Smooth muscle cell (in vitro differentiated cells): Measurements from ENCODE around the gene ZSWIM3. TPM values are rescaled to one million over a fixed set of nuclear protein-coding genes. Genes with fewer than 3 reads are reported as not detected.

Experiments used
- DNase-seq: peaks from one replicate; lab custom pipeline; 2025; ENCODE audit not compliant: unreplicated experiment; lab: John Stamatoyannopoulos, UW
- H2AFZ ChIP-seq: fragments of 200-600 bp; sonication (generic); 2 replicates; pipeline ENCODE4 v1.6.0; 2016; ENCODE audit warnings: antibody characterized with exemption, low read depth, mild to moderate bottlenecking
- H3F3A ChIP-seq: fragments of 200-600 bp; sonication (generic); 2 replicates; pipeline ENCODE4 v1.6.0; 2017; ENCODE audit warnings: antibody characterized with exemption, low read depth
- H3K27ac ChIP-seq: fragments of 200-600 bp; sonication (generic); 2 replicates; pipeline ENCODE4 v1.5.1; 2016; ENCODE audit warnings: low read depth, mild to moderate bottlenecking
- H3K27me3 ChIP-seq: fragments of 200-600 bp; sonication (generic); 2 replicates; pipeline ENCODE4 v1.6.1; 2016; ENCODE audit warnings: low read depth, mild to moderate bottlenecking
- H3K36me3 ChIP-seq: fragments of 200-600 bp; sonication (generic); 2 replicates; pipeline ENCODE4 v1.5.1; 2016; ENCODE audit warnings: low read depth
- H3K4me1 ChIP-seq: fragments of 200-600 bp; sonication (generic); 2 replicates; pipeline ENCODE4 v1.5.1; 2016; ENCODE audit warnings: low read depth
- H3K4me2 ChIP-seq: fragments of 200-600 bp; sonication (generic); 2 replicates; pipeline ENCODE4 v1.6.0; 2016; ENCODE audit warnings: mild to moderate bottlenecking
- H3K4me3 ChIP-seq: fragments of 200-600 bp; sonication (generic); 2 replicates; pipeline ENCODE4 v1.5.1; 2016; ENCODE audit warnings: mild to moderate bottlenecking
- H3K79me2 ChIP-seq: fragments of 200-600 bp; sonication (generic); 2 replicates; pipeline ENCODE4 v1.6.0; 2016; ENCODE audit warnings: low read depth, mild to moderate bottlenecking
- H3K9ac ChIP-seq: fragments of 200-600 bp; sonication (generic); 2 replicates; pipeline ENCODE4 v1.6.0; 2016; ENCODE audit warnings: low read depth
- H3K9me3 ChIP-seq: fragments of 200-600 bp; sonication (generic); replicated peaks from 2 replicates; pipeline ENCODE4 v1.5.1; 2016; ENCODE audit warnings: low read depth
- H4K20me1 ChIP-seq: fragments of 200-600 bp; sonication (generic); 2 replicates; pipeline ENCODE4 v1.6.0; 2016; ENCODE audit warnings: low read depth
- WGBS: methylation state at CpG from one replicate; pipeline ENCODE4 v1.1.7; 2016; ENCODE audit warnings: low lambda C conversion rate; 5-methylcytosine and 5-hydroxymethylcytosine counted together
- polyA plus RNA-seq: library from polyadenylated mRNA; unstranded; fragments of >200 nt; fragmentation: Nextera tagmentation; extraction: Ambion mirVana; gene quantifications from 2 replicates; pipeline ENCODE4 v1.2.1, GENCODE V29; 2016
- total RNA-seq: library from RNA; depleted of rRNA; stranded (reverse); fragments of >200 nt; gene quantifications from 2 replicates; pipeline ENCODE4 v1.2.3, GENCODE V29; 2014
- TF ChIP-seq, protein P1 (sequence below): fragments of 200-600 bp; sonication (generic); IDR thresholded peaks from 2 replicates; pipeline ENCODE4 v1.5.1; 2017; ENCODE audit warnings: borderline replicate concordance, mild to moderate bottlenecking, antibody characterized with exemption; ENCODE audit not compliant: insufficient read depth, poor library complexity, severe bottlenecking

ZSWIM3 gene
- total and polyA plus RNA-seq, 2 experiments from 2014 or later: 1.4 to 4.9 TPM

DNA sequence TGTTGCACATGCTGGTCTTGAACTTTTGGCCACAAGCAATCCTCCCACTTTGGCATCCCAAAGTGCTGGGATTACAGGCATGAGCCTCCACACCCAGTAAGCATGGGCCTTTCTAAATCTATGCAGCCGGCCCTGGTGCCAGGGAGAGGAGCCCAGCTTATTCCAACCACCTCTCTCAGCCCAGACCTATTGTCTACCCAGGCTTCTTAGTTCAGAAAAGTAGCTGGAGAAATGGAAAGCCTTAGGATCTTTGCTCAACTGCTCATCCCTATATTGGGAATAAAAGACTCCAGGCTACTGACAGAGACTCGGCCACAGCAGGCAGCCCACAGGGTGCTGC lies 69.3 kb downstream of the ZSWIM3 start:
- Histone ChIP-seq H3K27me3 (no peaks in the 10 kb centered on the region), H3K9ac (no peak overlapping the region), H3F3A (peaks cover 29% of the 10 kb centered on the region), H2AFZ (no peak overlapping the region), H3K4me1 (peaks cover 16% of the 10 kb centered on the region), H3K9me3 (no peaks in the 10 kb centered on the region), H4K20me1 (no peaks in the 10 kb centered on the region), H3K79me2 (no peaks in the 10 kb centered on the region), H3K4me2 (no peak overlapping the region), H3K4me3 (no peak overlapping the region), H3K27ac (no peak overlapping the region), H3K36me3 (no peaks in the 10 kb centered on the region)
- 87% methylated on average over 2 of the region's 2 CpGs for WGBS
- no peak for DNase-seq
- TF ChIP-seq, protein P1, sequence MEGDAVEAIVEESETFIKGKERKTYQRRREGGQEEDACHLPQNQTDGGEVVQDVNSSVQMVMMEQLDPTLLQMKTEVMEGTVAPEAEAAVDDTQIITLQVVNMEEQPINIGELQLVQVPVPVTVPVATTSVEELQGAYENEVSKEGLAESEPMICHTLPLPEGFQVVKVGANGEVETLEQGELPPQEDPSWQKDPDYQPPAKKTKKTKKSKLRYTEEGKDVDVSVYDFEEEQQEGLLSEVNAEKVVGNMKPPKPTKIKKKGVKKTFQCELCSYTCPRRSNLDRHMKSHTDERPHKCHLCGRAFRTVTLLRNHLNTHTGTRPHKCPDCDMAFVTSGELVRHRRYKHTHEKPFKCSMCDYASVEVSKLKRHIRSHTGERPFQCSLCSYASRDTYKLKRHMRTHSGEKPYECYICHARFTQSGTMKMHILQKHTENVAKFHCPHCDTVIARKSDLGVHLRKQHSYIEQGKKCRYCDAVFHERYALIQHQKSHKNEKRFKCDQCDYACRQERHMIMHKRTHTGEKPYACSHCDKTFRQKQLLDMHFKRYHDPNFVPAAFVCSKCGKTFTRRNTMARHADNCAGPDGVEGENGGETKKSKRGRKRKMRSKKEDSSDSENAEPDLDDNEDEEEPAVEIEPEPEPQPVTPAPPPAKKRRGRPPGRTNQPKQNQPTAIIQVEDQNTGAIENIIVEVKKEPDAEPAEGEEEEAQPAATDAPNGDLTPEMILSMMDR: no peak

DNA sequence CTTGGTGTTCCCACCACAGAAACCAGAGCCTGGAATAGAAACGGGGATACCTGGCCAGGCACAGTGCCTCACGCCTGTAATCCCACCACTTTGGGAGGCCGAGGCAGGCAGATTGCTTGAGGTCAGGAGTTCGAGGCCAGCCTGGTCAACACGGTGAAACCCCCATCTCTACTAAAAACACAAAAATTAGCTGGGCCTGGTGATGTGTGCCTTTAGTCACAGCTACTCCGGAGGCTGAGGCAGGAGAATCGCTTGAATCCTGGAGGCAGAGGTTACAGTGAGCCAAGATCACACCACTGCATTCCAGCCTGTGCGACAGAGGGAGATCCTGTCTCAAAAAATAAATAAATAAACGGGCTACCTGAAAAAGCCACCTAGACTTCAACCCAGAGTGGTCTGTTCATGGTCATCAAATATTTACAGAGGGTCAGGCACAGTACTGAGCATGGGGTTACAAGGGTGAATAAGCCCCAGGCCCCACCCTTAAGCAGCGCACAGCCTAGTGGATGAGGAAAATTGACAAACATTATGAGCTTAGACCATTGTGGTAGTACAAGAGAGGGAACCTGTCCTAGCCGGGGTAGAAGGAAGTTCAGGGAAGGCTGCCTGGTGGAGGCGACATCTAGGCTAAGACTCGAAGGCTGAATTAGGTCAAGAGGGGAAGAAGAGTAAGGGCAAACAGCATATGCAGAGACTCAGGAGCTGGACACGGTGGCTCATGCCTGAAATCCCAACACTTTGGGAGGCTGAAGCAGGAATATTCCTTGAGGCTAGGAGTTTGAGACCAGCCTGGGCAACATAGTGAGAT lies 69.9 kb downstream of the ZSWIM3 start:
- no peaks in the 10 kb centered on the region for H3K9me3 ChIP-seq
- H3K36me3 ChIP-seq: no peaks in the 10 kb centered on the region
- H3K79me2 ChIP-seq: no peaks in the 10 kb centered on the region
- 93% methylated on average over 14 of the region's 14 CpGs for WGBS
- no peak overlapping the region for H2AFZ ChIP-seq
- H3K27me3 ChIP-seq: no peaks in the 10 kb centered on the region
- no peak overlapping the region for H3K9ac ChIP-seq
- H3K4me2 ChIP-seq: no peak overlapping the region
- H4K20me1 ChIP-seq: no peaks in the 10 kb centered on the region
- H3F3A ChIP-seq: peaks cover 29% of the 10 kb centered on the region
- no peak overlapping the region for H3K4me3 ChIP-seq
- DNase-seq: no peak
- H3K27ac ChIP-seq: no peak overlapping the region
- peaks cover 12% of the 10 kb centered on the region for H3K4me1 ChIP-seq
- TF ChIP-seq, protein P1: no peak

Other genes starting within 250 kb of the ZSWIM3 start
- gene WFDC10A, start 227.9 kb upstream of the ZSWIM3 start, total RNA-seq: not detected in 2 replicates
- gene WFDC10A, start 227.9 kb upstream of the ZSWIM3 start, polyA plus RNA-seq: not detected in 2 replicates
- gene WFDC9, start 226.3 kb upstream of the ZSWIM3 start, total RNA-seq: not detected in 2 replicates
- gene WFDC9, start 226.3 kb upstream of the ZSWIM3 start, polyA plus RNA-seq: not detected in 2 replicates
- not detected in 2 replicates for gene WFDC11, start 187.4 kb upstream of the ZSWIM3 start, total RNA-seq
- not detected in 2 replicates for gene WFDC11, start 187.4 kb upstream of the ZSWIM3 start, polyA plus RNA-seq
- not detected in 2 replicates for gene WFDC13, start 155.6 kb upstream of the ZSWIM3 start, total RNA-seq
- gene WFDC13, start 155.6 kb upstream of the ZSWIM3 start, polyA plus RNA-seq: not detected in 2 replicates
- gene WFDC10B, start 152.6 kb upstream of the ZSWIM3 start, total RNA-seq: not detected in 2 replicates
- gene WFDC10B, start 152.6 kb upstream of the ZSWIM3 start, polyA plus RNA-seq: 0.31 TPM in 1 of 2 replicates, not detected in the other
- gene SPINT4, start 135.3 kb upstream of the ZSWIM3 start, total RNA-seq: not detected in 2 replicates
- gene SPINT4, start 135.3 kb upstream of the ZSWIM3 start, polyA plus RNA-seq: not detected in 2 replicates
- not detected in 2 replicates for gene WFDC3, start 65.7 kb upstream of the ZSWIM3 start, total RNA-seq
- gene WFDC3, start 65.7 kb upstream of the ZSWIM3 start, polyA plus RNA-seq: 0.64 TPM in 1 of 2 replicates, not detected in the other
- gene DNTTIP1, start 65.7 kb upstream of the ZSWIM3 start, total RNA-seq: 15.3 and 19.4 TPM in 2 replicates
- 52.6 and 55.4 TPM in 2 replicates for gene DNTTIP1, start 65.7 kb upstream of the ZSWIM3 start, polyA plus RNA-seq
- 25.8 and 35.1 TPM in 2 replicates for gene UBE2C, start 45.0 kb upstream of the ZSWIM3 start, total RNA-seq
- gene UBE2C, start 45.0 kb upstream of the ZSWIM3 start, polyA plus RNA-seq: 61.2 and 66.5 TPM in 2 replicates
- 1.7 TPM in 1 of 2 replicates, not detected in the other for gene TNNC2, start 30.3 kb upstream of the ZSWIM3 start, total RNA-seq
- 0.78 and 1.2 TPM in 2 replicates for gene TNNC2, start 30.3 kb upstream of the ZSWIM3 start, polyA plus RNA-seq
- gene SNX21, start 23.8 kb upstream of the ZSWIM3 start, total RNA-seq: 10.9 and 14.7 TPM in 2 replicates
- 14.4 and 17.8 TPM in 2 replicates for gene SNX21, start 23.8 kb upstream of the ZSWIM3 start, polyA plus RNA-seq
- gene ACOT8, start 222 bp upstream of the ZSWIM3 start, total RNA-seq: 30.2 and 31.9 TPM in 2 replicates
- gene ACOT8, start 222 bp upstream of the ZSWIM3 start, polyA plus RNA-seq: 32.6 and 43.8 TPM in 2 replicates
- 10.5 and 12.2 TPM in 2 replicates for gene ZSWIM1, start 23.6 kb downstream of the ZSWIM3 start, total RNA-seq
- gene ZSWIM1, start 23.6 kb downstream of the ZSWIM3 start, polyA plus RNA-seq: 5.7 and 6.7 TPM in 2 replicates
- gene SPATA25, start 30.0 kb downstream of the ZSWIM3 start, total RNA-seq: 0.54 and 1.2 TPM in 2 replicates
- gene SPATA25, start 30.0 kb downstream of the ZSWIM3 start, polyA plus RNA-seq: 0.43 TPM in 1 of 2 replicates, not detected in the other
- gene NEURL2, start 33.6 kb downstream of the ZSWIM3 start, total RNA-seq: 0.31 and 3.3 TPM in 2 replicates
- gene NEURL2, start 33.6 kb downstream of the ZSWIM3 start, polyA plus RNA-seq: 3.7 and 4.7 TPM in 2 replicates
- 74.8 and 79.7 TPM in 2 replicates for gene CTSA, start 33.7 kb downstream of the ZSWIM3 start, total RNA-seq
- 132 and 138 TPM in 2 replicates for gene CTSA, start 33.7 kb downstream of the ZSWIM3 start, polyA plus RNA-seq
- gene PLTP, start 54.5 kb downstream of the ZSWIM3 start, total RNA-seq: 81.0 and 93.3 TPM in 2 replicates
- gene PLTP, start 54.5 kb downstream of the ZSWIM3 start, polyA plus RNA-seq: 197 and 262 TPM in 2 replicates
- gene PCIF1, start 77.1 kb downstream of the ZSWIM3 start, total RNA-seq: 13.5 and 15.4 TPM in 2 replicates
- 37.2 and 38.9 TPM in 2 replicates for gene PCIF1, start 77.1 kb downstream of the ZSWIM3 start, polyA plus RNA-seq
- gene ZNF335, start 114.6 kb downstream of the ZSWIM3 start, total RNA-seq: 11.2 and 11.6 TPM in 2 replicates
- 14.2 and 20.7 TPM in 2 replicates for gene ZNF335, start 114.6 kb downstream of the ZSWIM3 start, polyA plus RNA-seq
- gene MMP9, start 151.3 kb downstream of the ZSWIM3 start, total RNA-seq: 4.9 and 6.3 TPM in 2 replicates
- 5.9 and 27.2 TPM in 2 replicates for gene MMP9, start 151.3 kb downstream of the ZSWIM3 start, polyA plus RNA-seq
- 0.09 and 0.40 TPM in 2 replicates for gene SLC12A5, start 171.6 kb downstream of the ZSWIM3 start, total RNA-seq
- 1.2 and 1.3 TPM in 2 replicates for gene SLC12A5, start 171.6 kb downstream of the ZSWIM3 start, polyA plus RNA-seq
- 9.5 and 11.4 TPM in 2 replicates for gene NCOA5, start 232.3 kb downstream of the ZSWIM3 start, total RNA-seq
- 8.3 and 10.5 TPM in 2 replicates for gene NCOA5, start 232.3 kb downstream of the ZSWIM3 start, polyA plus RNA-seq